NCI-H2107 treated with DMSO at 0.1 percent for 48 hours (cell line): ENCODE data around the gene KIF3A.

Experiments
- DNase-seq: peaks from one replicate; lab custom pipeline; 2025; ENCODE audit not compliant: unreplicated experiment; lab: John Stamatoyannopoulos, UW

KIF3A gene

GRCh38 chr5:132679717-132680380, 57.5 kb downstream of the KIF3A start:
- no peak for DNase-seq

GRCh38 chr5:132679166-132679565, 58.2 kb downstream of the KIF3A start:
- DNase-seq: no peak

- no peak for DNase-seq
Observed at GRCh38 chr5:132678735-132679134, 58.6 kb downstream of the KIF3A start.

GRCh38 chr5:132677682-132678400, 59.5 kb downstream of the KIF3A start:
- DNase-seq: no peak

- no peak for DNase-seq
Observed at GRCh38 chr5:132677191-132677590, 60.2 kb downstream of the KIF3A start.

- DNase-seq: no peak
Observed at GRCh38 chr5:132675936-132676689, 61.2 kb downstream of the KIF3A start.

- DNase-seq: no peak
Observed at GRCh38 chr5:132674671-132675506, 62.5 kb downstream of the KIF3A start.

GRCh38 chr5:132673939-132674630, 63.3 kb downstream of the KIF3A start, which contains the start of gene IL4:
Gene IL4, plus strand, starts transcription at chr5:132673989. Its CDS starts 62 bp downstream, at chr5:132674051.
- no peak for DNase-seq

- DNase-seq: no peak
Observed at GRCh38 chr5:132673488-132673887, 63.9 kb downstream of the KIF3A start.

- no peak for DNase-seq
Observed at GRCh38 chr5:132671000-132671399, 66.3 kb downstream of the KIF3A start.

- DNase-seq: no peak
Observed at GRCh38 chr5:132669966-132670882, 67.1 kb downstream of the KIF3A start.

GRCh38 chr5:132669455-132669820, 67.9 kb downstream of the KIF3A start:
- DNase-seq: no peak

GRCh38 chr5:132668706-132669454, 68.5 kb downstream of the KIF3A start:
- DNase-seq: no peak

- no peak for DNase-seq
Observed at GRCh38 chr5:132667761-132668705, 69.3 kb downstream of the KIF3A start.

- no peak for DNase-seq
Observed at GRCh38 chr5:132667309-132667708, 70.0 kb downstream of the KIF3A start.

- DNase-seq: no peak
Observed at GRCh38 chr5:132666310-132667123, 70.8 kb downstream of the KIF3A start.
